Rectal smooth muscle tissue (tissue), 1 donor: ENCODE measurements around the gene KERA.

Source experiments
- H3K27ac ChIP-seq: one replicate; pipeline ENCODE4 v1.7.0; 2013; ENCODE audit warnings: low read depth, low read length, inconsistent platforms
- H3K27me3 ChIP-seq: one replicate; pipeline ENCODE4 v1.7.0; 2013; ENCODE audit warnings: low read length; ENCODE audit not compliant: control insufficient read depth, insufficient read depth
- H3K36me3 ChIP-seq: one replicate; pipeline ENCODE4 v1.7.0; 2013; ENCODE audit warnings: low read length; ENCODE audit not compliant: control insufficient read depth, insufficient read depth
- H3K4me1 ChIP-seq: one replicate; pipeline ENCODE4 v1.7.0; 2013; ENCODE audit warnings: low read length; ENCODE audit not compliant: control insufficient read depth, insufficient read depth
- H3K4me3 ChIP-seq: one replicate; pipeline ENCODE4 v1.7.0; 2013; ENCODE audit warnings: low read length
- H3K9ac ChIP-seq: one replicate; pipeline ENCODE4 v1.7.0; 2013; ENCODE audit warnings: low read length

The KERA gene

GRCh38 chr12:91065396-91065795 lies 7.6 kb upstream of the KERA start:
- H3K27ac ChIP-seq: no peak overlapping the region
- H3K27me3 ChIP-seq: no peaks in the 10 kb centered on the region
- H3K36me3 ChIP-seq: no peaks in the 10 kb centered on the region
- H3K4me3 ChIP-seq: no peak overlapping the region
- H3K9ac ChIP-seq: no peak overlapping the region
- H3K4me1 ChIP-seq: peaks cover 3% of the 10 kb centered on the region

GRCh38 chr12:91064640-91065039 lies 6.8 kb upstream of the KERA start:
- no peak overlapping the region for H3K9ac ChIP-seq
- H3K27me3 ChIP-seq: no peaks in the 10 kb centered on the region
- no peaks in the 10 kb centered on the region for H3K36me3 ChIP-seq
- H3K4me1 ChIP-seq: peaks cover 3% of the 10 kb centered on the region
- no peak overlapping the region for H3K27ac ChIP-seq
- H3K4me3 ChIP-seq: no peak overlapping the region

GRCh38 chr12:91061091-91061490 lies 3.3 kb upstream of the KERA start:
- no peak overlapping the region for H3K27ac ChIP-seq
- H3K36me3 ChIP-seq: no peaks in the 10 kb centered on the region
- no peak overlapping the region for H3K4me3 ChIP-seq
- peaks cover 3% of the 10 kb centered on the region for H3K4me1 ChIP-seq
- H3K9ac ChIP-seq: no peak overlapping the region
- H3K27me3 ChIP-seq: no peaks in the 10 kb centered on the region

GRCh38 chr12:91059211-91059610 lies 1.4 kb upstream of the KERA start:
- Histone ChIP-seq H3K36me3 (no peaks in the 10 kb centered on the region), H3K27me3 (no peaks in the 10 kb centered on the region), H3K4me1 (no peaks in the 10 kb centered on the region), H3K27ac (no peak overlapping the region), H3K4me3 (no peak overlapping the region), H3K9ac (no peak overlapping the region)

GRCh38 chr12:91058786-91059185 lies 962 bp upstream of the KERA start:
- Histone ChIP-seq H3K36me3 (no peaks in the 10 kb centered on the region), H3K9ac (no peak overlapping the region), H3K4me3 (no peak overlapping the region), H3K27me3 (no peaks in the 10 kb centered on the region), H3K27ac (no peak overlapping the region), H3K4me1 (no peaks in the 10 kb centered on the region)

GRCh38 chr12:91056488-91056887 lies 1.3 kb downstream of the KERA start:
- no peaks in the 10 kb centered on the region for H3K4me1 ChIP-seq
- H3K27ac ChIP-seq: no peak overlapping the region
- H3K27me3 ChIP-seq: no peaks in the 10 kb centered on the region
- H3K36me3 ChIP-seq: no peaks in the 10 kb centered on the region
- no peak overlapping the region for H3K4me3 ChIP-seq
- H3K9ac ChIP-seq: no peak overlapping the region

GRCh38 chr12:91055976-91056375 lies 1.8 kb downstream of the KERA start:
- no peak overlapping the region for H3K9ac ChIP-seq
- no peaks in the 10 kb centered on the region for H3K36me3 ChIP-seq
- no peaks in the 10 kb centered on the region for H3K4me1 ChIP-seq
- H3K4me3 ChIP-seq: no peak overlapping the region
- no peak overlapping the region for H3K27ac ChIP-seq
- no peaks in the 10 kb centered on the region for H3K27me3 ChIP-seq

- Histone ChIP-seq H3K27ac (peak overlapping the region; percentile 42), H3K27me3 (no peaks in the 10 kb centered on the region), H3K4me3 (no peak overlapping the region), H3K36me3 (no peaks in the 10 kb centered on the region), H3K4me1 (no peaks in the 10 kb centered on the region), H3K9ac (no peak overlapping the region)
Observed at GRCh38 chr12:91053951-91054715, 3.7 kb downstream of the KERA start.

- H3K9ac ChIP-seq: no peak overlapping the region
- no peaks in the 10 kb centered on the region for H3K27me3 ChIP-seq
- H3K4me3 ChIP-seq: no peak overlapping the region
- no peaks in the 10 kb centered on the region for H3K4me1 ChIP-seq
- no peaks in the 10 kb centered on the region for H3K36me3 ChIP-seq
- no peak overlapping the region for H3K27ac ChIP-seq
Observed at GRCh38 chr12:91052026-91052425, 5.8 kb downstream of the KERA start.

- Histone ChIP-seq H3K4me1 (peaks cover 4% of the 10 kb centered on the region), H3K27ac (no peak overlapping the region), H3K9ac (no peak overlapping the region), H3K27me3 (no peaks in the 10 kb centered on the region), H3K4me3 (no peak overlapping the region), H3K36me3 (no peaks in the 10 kb centered on the region)
Observed at GRCh38 chr12:91044586-91044985, 13.2 kb downstream of the KERA start.

GRCh38 chr12:91043408-91043807 lies 14.4 kb downstream of the KERA start:
- peaks cover 4% of the 10 kb centered on the region for H3K4me1 ChIP-seq
- H3K27ac ChIP-seq: no peak overlapping the region
- no peak overlapping the region for H3K9ac ChIP-seq
- H3K27me3 ChIP-seq: no peaks in the 10 kb centered on the region
- no peak overlapping the region for H3K4me3 ChIP-seq
- no peaks in the 10 kb centered on the region for H3K36me3 ChIP-seq

- Histone ChIP-seq H3K27ac (no peak overlapping the region), H3K4me1 (peaks cover 4% of the 10 kb centered on the region), H3K4me3 (no peak overlapping the region), H3K36me3 (no peaks in the 10 kb centered on the region), H3K27me3 (no peaks in the 10 kb centered on the region), H3K9ac (no peak overlapping the region)
Observed at GRCh38 chr12:91040096-91040755, 17.6 kb downstream of the KERA start.

GRCh38 chr12:91037276-91037675 lies 20.5 kb downstream of the KERA start:
- H3K36me3 ChIP-seq: no peaks in the 10 kb centered on the region

More at GRCh38 chr12:91037276-91037675, 20.5 kb downstream of the KERA start:
- Histone ChIP-seq H3K27me3 (no peaks in the 10 kb centered on the region), H3K4me3 (no peak overlapping the region), H3K4me1 (peaks cover 2% of the 10 kb centered on the region), H3K27ac (no peak overlapping the region), H3K9ac (no peak overlapping the region)
